ENCODE measurements around the gene SLC1A7. TPM values are rescaled to one million over a fixed set of nuclear protein-coding genes. Genes with fewer than 3 reads are reported as not detected.

The SLC1A7 gene
- total RNA-seq, 2 experiments from 2014 or later: not detected

- no peak for DNase-seq
- H3K4me1 Mint-ChIP-seq: no peaks in the 10 kb centered on the region
- ChIA-PET POLR2A (no interaction called here), CTCF (no interaction called here)
- H3K36me3 Mint-ChIP-seq (ENCODE audit: low read depth): no peaks in the 10 kb centered on the region
- no peaks in the 10 kb centered on the region for H3K9me3 Mint-ChIP-seq
- H3K27ac Mint-ChIP-seq: no peak overlapping the region
- no peaks in the 10 kb centered on the region for H3K27me3 Mint-ChIP-seq
- H3K4me3 Mint-ChIP-seq: no peak overlapping the region
Measured at GRCh38 chr1:53074313-53075154, 67.9 kb downstream of the SLC1A7 start.

GRCh38 chr1:53073868-53074311 lies 68.5 kb downstream of the SLC1A7 start:
- ChIA-PET POLR2A (no interaction called here), CTCF (no interaction called here)
- no peaks in the 10 kb centered on the region for H3K36me3 Mint-ChIP-seq (ENCODE audit: low read depth)
- no peak overlapping the region for H3K4me3 Mint-ChIP-seq
- no peak for DNase-seq
- H3K27me3 Mint-ChIP-seq: no peaks in the 10 kb centered on the region
- H3K4me1 Mint-ChIP-seq: no peaks in the 10 kb centered on the region
- no peak overlapping the region for H3K27ac Mint-ChIP-seq
- no peaks in the 10 kb centered on the region for H3K9me3 Mint-ChIP-seq

GRCh38 chr1:53073287-53073686 lies 69.2 kb downstream of the SLC1A7 start:
- H3K27ac Mint-ChIP-seq: no peak overlapping the region
- H3K9me3 Mint-ChIP-seq: no peaks in the 10 kb centered on the region
- H3K36me3 Mint-ChIP-seq (ENCODE audit: low read depth): no peaks in the 10 kb centered on the region
- ChIA-PET POLR2A (no interaction called here), CTCF (no interaction called here)
- no peak overlapping the region for H3K4me3 Mint-ChIP-seq
- H3K4me1 Mint-ChIP-seq: no peaks in the 10 kb centered on the region
- no peaks in the 10 kb centered on the region for H3K27me3 Mint-ChIP-seq
- no peak for DNase-seq

GRCh38 chr1:53071915-53072314 lies 70.5 kb downstream of the SLC1A7 start:
- Mint-ChIP-seq H3K36me3 (ENCODE audit: low read depth) (no peaks in the 10 kb centered on the region), H3K27ac (no peak overlapping the region), H3K4me3 (no peak overlapping the region), H3K9me3 (no peaks in the 10 kb centered on the region), H3K27me3 (no peaks in the 10 kb centered on the region), H3K4me1 (no peaks in the 10 kb centered on the region)
- no peak for DNase-seq
- ChIA-PET POLR2A (no interaction called here), CTCF (no interaction called here)

GRCh38 chr1:53071167-53071865 lies 71.1 kb downstream of the SLC1A7 start:
- no peaks in the 10 kb centered on the region for H3K4me1 Mint-ChIP-seq
- CTCF ChIA-PET: no interaction called here
- no peaks in the 10 kb centered on the region for H3K36me3 Mint-ChIP-seq (ENCODE audit: low read depth)
- no peak for DNase-seq
- H3K4me3 Mint-ChIP-seq: no peak overlapping the region
- H3K27me3 Mint-ChIP-seq: no peaks in the 10 kb centered on the region
- POLR2A ChIA-PET: no interaction called here
- no peak overlapping the region for H3K27ac Mint-ChIP-seq
- H3K9me3 Mint-ChIP-seq: no peaks in the 10 kb centered on the region

GRCh38 chr1:53070621-53071020 lies 71.8 kb downstream of the SLC1A7 start:
- Mint-ChIP-seq H3K4me3 (no peak overlapping the region), H3K27me3 (peaks cover 1% of the 10 kb centered on the region), H3K9me3 (no peaks in the 10 kb centered on the region), H3K36me3 (ENCODE audit: low read depth) (no peaks in the 10 kb centered on the region), H3K27ac (no peak overlapping the region), H3K4me1 (no peaks in the 10 kb centered on the region)
- CTCF ChIA-PET: no interaction called here
- POLR2A ChIA-PET: no interaction called here
- no peak for DNase-seq

GRCh38 chr1:53069663-53070327 lies 72.6 kb downstream of the SLC1A7 start:
- Mint-ChIP-seq H3K27ac (no peak overlapping the region), H3K4me1 (no peaks in the 10 kb centered on the region), H3K36me3 (ENCODE audit: low read depth) (no peaks in the 10 kb centered on the region), H3K4me3 (no peak overlapping the region), H3K9me3 (no peaks in the 10 kb centered on the region), H3K27me3 (peaks cover 4% of the 10 kb centered on the region)
- ChIA-PET POLR2A (no interaction called here), CTCF (no interaction called here)
- peak; percentile 12 for DNase-seq

- Mint-ChIP-seq H3K27me3 (peaks cover 8% of the 10 kb centered on the region), H3K4me1 (no peaks in the 10 kb centered on the region), H3K4me3 (no peak overlapping the region), H3K27ac (no peak overlapping the region), H3K36me3 (ENCODE audit: low read depth) (no peaks in the 10 kb centered on the region), H3K9me3 (no peaks in the 10 kb centered on the region)
- ChIA-PET CTCF (no interaction called here), POLR2A (no interaction called here)
- no peak for DNase-seq
Measured at GRCh38 chr1:53069265-53069662, 73.2 kb downstream of the SLC1A7 start.

- Mint-ChIP-seq H3K27me3 (peaks cover 15% of the 10 kb centered on the region), H3K4me1 (no peaks in the 10 kb centered on the region), H3K27ac (no peak overlapping the region), H3K9me3 (no peaks in the 10 kb centered on the region), H3K4me3 (no peak overlapping the region), H3K36me3 (ENCODE audit: low read depth) (no peaks in the 10 kb centered on the region)
- no peak for DNase-seq
- CTCF ChIA-PET: no interaction called here
- POLR2A ChIA-PET: no interaction called here
Measured at GRCh38 chr1:53068314-53069099, 73.9 kb downstream of the SLC1A7 start.

- POLR2A ChIA-PET: no interaction called here
- no peaks in the 10 kb centered on the region for H3K9me3 Mint-ChIP-seq
- no peak for DNase-seq
- no peak overlapping the region for H3K27ac Mint-ChIP-seq
- H3K36me3 Mint-ChIP-seq (ENCODE audit: low read depth): no peaks in the 10 kb centered on the region
- H3K4me3 Mint-ChIP-seq: no peak overlapping the region
- peaks cover 2% of the 10 kb centered on the region for H3K4me1 Mint-ChIP-seq
- H3K27me3 Mint-ChIP-seq: peaks cover 21% of the 10 kb centered on the region
- CTCF ChIA-PET: no interaction called here
Measured at GRCh38 chr1:53067886-53068285, 74.6 kb downstream of the SLC1A7 start.

- ChIA-PET POLR2A (no interaction called here), CTCF (no interaction called here)
- H3K4me1 Mint-ChIP-seq: peaks cover 2% of the 10 kb centered on the region
- H3K4me3 Mint-ChIP-seq: no peak overlapping the region
- no peaks in the 10 kb centered on the region for H3K9me3 Mint-ChIP-seq
- H3K36me3 Mint-ChIP-seq (ENCODE audit: low read depth): no peaks in the 10 kb centered on the region
- H3K27me3 Mint-ChIP-seq: peaks cover 24% of the 10 kb centered on the region
- no peak for DNase-seq
- H3K27ac Mint-ChIP-seq: no peak overlapping the region
Measured at GRCh38 chr1:53066891-53067738, 75.3 kb downstream of the SLC1A7 start.

- H3K4me3 Mint-ChIP-seq: no peak overlapping the region
- no peak for DNase-seq
- no peaks in the 10 kb centered on the region for H3K36me3 Mint-ChIP-seq (ENCODE audit: low read depth)
- H3K9me3 Mint-ChIP-seq: no peaks in the 10 kb centered on the region
- H3K4me1 Mint-ChIP-seq: peaks cover 2% of the 10 kb centered on the region
- H3K27me3 Mint-ChIP-seq: peaks cover 26% of the 10 kb centered on the region
- POLR2A ChIA-PET: no interaction called here
- CTCF ChIA-PET: no interaction called here
- no peak overlapping the region for H3K27ac Mint-ChIP-seq
Measured at GRCh38 chr1:53066488-53066887, 76.0 kb downstream of the SLC1A7 start.
